Measurements from ENCODE around the gene RAD51B. TPM values are rescaled to one million over a fixed set of nuclear protein-coding genes. Genes with fewer than 3 reads are reported as not detected.

The RAD51B gene
- total RNA-seq, 1 experiment from 2014 or later, result 14.2 TPM

DNA sequence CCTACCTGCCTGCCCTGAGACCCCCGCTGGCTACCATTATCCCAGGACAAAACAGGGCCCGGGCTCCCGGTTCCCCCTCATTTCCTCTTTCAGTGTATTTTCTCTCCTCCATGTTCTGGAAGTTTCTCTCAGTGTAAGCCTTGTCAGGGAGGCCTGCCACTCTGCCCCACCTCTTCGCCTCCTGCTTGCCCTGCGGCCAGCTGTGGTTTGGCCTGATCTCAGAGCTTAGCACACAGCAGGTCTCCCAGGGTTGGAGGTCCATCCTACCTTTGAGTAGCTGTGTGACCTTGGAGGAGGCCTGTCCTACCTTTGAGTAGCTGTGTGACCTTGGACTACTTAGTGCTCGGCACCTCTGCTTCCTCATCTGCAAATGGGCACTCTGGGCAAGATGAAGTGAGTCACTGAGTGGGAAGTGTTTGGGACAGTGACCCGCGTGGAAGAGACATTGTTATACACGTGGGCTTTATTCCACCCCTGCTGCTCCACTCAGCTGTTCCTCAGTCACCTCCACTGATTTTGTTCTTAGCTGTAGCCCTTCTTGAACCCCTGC lies 760.6 kb downstream of the RAD51B start:
- H3K27ac Mint-ChIP-seq, result no peak overlapping the region
- H3K36me3 Mint-ChIP-seq, result peaks cover 5% of the 10 kb centered on the region; the same call in 1 of the 2 replicates

More for the DNA sequence above, 760.6 kb downstream of the RAD51B start:
- CTCF ChIA-PET, result interaction anchor here (1.1 to 1.2 kb wide), 2 partner anchors 49 to 264 kb away, joined by 3 read pairs; no protein-coding TSS in a partner anchor
- Mint-ChIP-seq H3K27me3 (ENCODE audit: low read depth) (no peaks in the 10 kb centered on the region; the same call in 1 of the 2 replicates), H3K9me3 (peaks cover 18% of the 10 kb centered on the region), H3K4me1 (peaks cover 20% of the 10 kb centered on the region), H3K4me3 (no peak overlapping the region)
- peak; percentile 20 for ATAC-seq
- TF ChIP-seq ZNF138 (CRISPR knock-in tag; conservative IDR thresholded peaks at IDR 0.05) (no peak), EMX1 (CRISPR knock-in tag; IDR thresholded peaks at IDR 0.05) (no peak), ZBTB21 (CRISPR knock-in tag; IDR thresholded peaks at IDR 0.05; ENCODE audit: borderline replicate concordance) (no peak), ZNF396 (CRISPR knock-in tag; IDR thresholded peaks at IDR 0.05; ENCODE audit: borderline replicate concordance) (no peak), RELA (CRISPR knock-in tag; IDR thresholded peaks at IDR 0.05; ENCODE audit: borderline replicate concordance) (no peak)
- TF ChIP-seq, protein P1, sequence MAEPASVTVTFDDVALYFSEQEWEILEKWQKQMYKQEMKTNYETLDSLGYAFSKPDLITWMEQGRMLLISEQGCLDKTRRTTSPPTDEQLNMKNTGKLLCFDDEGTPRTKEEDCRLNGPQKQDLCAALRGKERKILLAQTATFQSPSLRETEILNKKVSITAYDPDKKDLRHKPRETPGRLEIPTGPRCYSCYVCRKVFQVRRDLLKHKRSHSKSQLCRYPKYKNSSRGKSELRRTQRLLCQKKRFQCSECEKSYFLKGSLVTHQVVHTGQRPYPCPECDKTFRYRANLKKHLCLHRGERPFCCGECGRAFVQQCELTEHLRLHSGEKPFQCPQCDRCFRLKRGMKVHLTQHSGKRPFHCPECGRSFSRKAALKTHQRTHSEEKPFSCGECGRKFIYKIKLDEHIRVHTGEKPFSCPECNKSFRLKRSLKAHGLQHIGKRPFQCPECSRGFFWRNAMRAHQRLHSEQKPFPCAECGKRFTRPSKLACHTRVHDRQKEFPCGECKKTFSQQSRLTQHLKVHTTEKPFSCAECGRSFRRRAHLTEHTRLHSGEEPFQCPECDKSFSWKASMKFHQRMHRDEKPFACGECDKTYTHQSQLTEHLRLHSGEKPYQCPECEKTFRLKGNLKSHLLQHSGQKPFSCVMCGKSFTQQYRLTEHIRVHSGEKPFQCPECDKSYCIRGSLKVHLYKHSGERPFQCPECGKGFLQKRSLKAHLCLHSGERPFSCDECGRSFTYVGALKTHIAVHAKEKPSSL (CRISPR knock-in tag; conservative IDR thresholded peaks at IDR 0.05), result no peak
- TF ChIP-seq, protein P2, sequence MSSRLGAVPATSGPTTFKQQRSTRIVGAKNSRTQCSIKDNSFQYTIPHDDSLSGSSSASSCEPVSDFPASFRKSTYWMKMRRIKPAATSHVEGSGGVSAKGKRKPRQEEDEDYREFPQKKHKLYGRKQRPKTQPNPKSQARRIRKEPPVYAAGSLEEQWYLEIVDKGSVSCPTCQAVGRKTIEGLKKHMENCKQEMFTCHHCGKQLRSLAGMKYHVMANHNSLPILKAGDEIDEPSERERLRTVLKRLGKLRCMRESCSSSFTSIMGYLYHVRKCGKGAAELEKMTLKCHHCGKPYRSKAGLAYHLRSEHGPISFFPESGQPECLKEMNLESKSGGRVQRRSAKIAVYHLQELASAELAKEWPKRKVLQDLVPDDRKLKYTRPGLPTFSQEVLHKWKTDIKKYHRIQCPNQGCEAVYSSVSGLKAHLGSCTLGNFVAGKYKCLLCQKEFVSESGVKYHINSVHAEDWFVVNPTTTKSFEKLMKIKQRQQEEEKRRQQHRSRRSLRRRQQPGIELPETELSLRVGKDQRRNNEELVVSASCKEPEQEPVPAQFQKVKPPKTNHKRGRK (CRISPR knock-in tag; IDR thresholded peaks at IDR 0.05; ENCODE audit: borderline replicate concordance), result no peak
- TF ChIP-seq, protein P3, sequence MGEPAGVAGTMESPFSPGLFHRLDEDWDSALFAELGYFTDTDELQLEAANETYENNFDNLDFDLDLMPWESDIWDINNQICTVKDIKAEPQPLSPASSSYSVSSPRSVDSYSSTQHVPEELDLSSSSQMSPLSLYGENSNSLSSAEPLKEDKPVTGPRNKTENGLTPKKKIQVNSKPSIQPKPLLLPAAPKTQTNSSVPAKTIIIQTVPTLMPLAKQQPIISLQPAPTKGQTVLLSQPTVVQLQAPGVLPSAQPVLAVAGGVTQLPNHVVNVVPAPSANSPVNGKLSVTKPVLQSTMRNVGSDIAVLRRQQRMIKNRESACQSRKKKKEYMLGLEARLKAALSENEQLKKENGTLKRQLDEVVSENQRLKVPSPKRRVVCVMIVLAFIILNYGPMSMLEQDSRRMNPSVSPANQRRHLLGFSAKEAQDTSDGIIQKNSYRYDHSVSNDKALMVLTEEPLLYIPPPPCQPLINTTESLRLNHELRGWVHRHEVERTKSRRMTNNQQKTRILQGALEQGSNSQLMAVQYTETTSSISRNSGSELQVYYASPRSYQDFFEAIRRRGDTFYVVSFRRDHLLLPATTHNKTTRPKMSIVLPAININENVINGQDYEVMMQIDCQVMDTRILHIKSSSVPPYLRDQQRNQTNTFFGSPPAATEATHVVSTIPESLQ (CRISPR knock-in tag; IDR thresholded peaks at IDR 0.05), result no peak
- TF ChIP-seq, protein P4, sequence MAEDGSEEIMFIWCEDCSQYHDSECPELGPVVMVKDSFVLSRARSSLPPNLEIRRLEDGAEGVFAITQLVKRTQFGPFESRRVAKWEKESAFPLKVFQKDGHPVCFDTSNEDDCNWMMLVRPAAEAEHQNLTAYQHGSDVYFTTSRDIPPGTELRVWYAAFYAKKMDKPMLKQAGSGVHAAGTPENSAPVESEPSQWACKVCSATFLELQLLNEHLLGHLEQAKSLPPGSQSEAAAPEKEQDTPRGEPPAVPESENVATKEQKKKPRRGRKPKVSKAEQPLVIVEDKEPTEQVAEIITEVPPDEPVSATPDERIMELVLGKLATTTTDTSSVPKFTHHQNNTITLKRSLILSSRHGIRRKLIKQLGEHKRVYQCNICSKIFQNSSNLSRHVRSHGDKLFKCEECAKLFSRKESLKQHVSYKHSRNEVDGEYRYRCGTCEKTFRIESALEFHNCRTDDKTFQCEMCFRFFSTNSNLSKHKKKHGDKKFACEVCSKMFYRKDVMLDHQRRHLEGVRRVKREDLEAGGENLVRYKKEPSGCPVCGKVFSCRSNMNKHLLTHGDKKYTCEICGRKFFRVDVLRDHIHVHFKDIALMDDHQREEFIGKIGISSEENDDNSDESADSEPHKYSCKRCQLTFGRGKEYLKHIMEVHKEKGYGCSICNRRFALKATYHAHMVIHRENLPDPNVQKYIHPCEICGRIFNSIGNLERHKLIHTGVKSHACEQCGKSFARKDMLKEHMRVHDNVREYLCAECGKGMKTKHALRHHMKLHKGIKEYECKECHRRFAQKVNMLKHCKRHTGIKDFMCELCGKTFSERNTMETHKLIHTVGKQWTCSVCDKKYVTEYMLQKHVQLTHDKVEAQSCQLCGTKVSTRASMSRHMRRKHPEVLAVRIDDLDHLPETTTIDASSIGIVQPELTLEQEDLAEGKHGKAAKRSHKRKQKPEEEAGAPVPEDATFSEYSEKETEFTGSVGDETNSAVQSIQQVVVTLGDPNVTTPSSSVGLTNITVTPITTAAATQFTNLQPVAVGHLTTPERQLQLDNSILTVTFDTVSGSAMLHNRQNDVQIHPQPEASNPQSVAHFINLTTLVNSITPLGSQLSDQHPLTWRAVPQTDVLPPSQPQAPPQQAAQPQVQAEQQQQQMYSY (CRISPR knock-in tag; IDR thresholded peaks at IDR 0.05), result no peak
- TF ChIP-seq, protein P5, sequence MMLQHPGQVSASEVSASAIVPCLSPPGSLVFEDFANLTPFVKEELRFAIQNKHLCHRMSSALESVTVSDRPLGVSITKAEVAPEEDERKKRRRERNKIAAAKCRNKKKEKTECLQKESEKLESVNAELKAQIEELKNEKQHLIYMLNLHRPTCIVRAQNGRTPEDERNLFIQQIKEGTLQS (CRISPR knock-in tag; conservative IDR thresholded peaks at IDR 0.05), result no peak
- TF ChIP-seq, protein P6, sequence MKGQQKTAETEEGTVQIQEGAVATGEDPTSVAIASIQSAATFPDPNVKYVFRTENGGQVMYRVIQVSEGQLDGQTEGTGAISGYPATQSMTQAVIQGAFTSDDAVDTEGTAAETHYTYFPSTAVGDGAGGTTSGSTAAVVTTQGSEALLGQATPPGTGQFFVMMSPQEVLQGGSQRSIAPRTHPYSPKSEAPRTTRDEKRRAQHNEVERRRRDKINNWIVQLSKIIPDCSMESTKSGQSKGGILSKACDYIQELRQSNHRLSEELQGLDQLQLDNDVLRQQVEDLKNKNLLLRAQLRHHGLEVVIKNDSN (CRISPR knock-in tag; IDR thresholded peaks at IDR 0.05), result no peak
- TF ChIP-seq, protein P7, sequence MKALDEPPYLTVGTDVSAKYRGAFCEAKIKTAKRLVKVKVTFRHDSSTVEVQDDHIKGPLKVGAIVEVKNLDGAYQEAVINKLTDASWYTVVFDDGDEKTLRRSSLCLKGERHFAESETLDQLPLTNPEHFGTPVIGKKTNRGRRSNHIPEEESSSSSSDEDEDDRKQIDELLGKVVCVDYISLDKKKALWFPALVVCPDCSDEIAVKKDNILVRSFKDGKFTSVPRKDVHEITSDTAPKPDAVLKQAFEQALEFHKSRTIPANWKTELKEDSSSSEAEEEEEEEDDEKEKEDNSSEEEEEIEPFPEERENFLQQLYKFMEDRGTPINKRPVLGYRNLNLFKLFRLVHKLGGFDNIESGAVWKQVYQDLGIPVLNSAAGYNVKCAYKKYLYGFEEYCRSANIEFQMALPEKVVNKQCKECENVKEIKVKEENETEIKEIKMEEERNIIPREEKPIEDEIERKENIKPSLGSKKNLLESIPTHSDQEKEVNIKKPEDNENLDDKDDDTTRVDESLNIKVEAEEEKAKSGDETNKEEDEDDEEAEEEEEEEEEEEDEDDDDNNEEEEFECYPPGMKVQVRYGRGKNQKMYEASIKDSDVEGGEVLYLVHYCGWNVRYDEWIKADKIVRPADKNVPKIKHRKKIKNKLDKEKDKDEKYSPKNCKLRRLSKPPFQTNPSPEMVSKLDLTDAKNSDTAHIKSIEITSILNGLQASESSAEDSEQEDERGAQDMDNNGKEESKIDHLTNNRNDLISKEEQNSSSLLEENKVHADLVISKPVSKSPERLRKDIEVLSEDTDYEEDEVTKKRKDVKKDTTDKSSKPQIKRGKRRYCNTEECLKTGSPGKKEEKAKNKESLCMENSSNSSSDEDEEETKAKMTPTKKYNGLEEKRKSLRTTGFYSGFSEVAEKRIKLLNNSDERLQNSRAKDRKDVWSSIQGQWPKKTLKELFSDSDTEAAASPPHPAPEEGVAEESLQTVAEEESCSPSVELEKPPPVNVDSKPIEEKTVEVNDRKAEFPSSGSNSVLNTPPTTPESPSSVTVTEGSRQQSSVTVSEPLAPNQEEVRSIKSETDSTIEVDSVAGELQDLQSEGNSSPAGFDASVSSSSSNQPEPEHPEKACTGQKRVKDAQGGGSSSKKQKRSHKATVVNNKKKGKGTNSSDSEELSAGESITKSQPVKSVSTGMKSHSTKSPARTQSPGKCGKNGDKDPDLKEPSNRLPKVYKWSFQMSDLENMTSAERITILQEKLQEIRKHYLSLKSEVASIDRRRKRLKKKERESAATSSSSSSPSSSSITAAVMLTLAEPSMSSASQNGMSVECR (CRISPR knock-in tag; IDR thresholded peaks at IDR 0.05; ENCODE audit: borderline replicate concordance), result no peak
- TF ChIP-seq, protein P8, sequence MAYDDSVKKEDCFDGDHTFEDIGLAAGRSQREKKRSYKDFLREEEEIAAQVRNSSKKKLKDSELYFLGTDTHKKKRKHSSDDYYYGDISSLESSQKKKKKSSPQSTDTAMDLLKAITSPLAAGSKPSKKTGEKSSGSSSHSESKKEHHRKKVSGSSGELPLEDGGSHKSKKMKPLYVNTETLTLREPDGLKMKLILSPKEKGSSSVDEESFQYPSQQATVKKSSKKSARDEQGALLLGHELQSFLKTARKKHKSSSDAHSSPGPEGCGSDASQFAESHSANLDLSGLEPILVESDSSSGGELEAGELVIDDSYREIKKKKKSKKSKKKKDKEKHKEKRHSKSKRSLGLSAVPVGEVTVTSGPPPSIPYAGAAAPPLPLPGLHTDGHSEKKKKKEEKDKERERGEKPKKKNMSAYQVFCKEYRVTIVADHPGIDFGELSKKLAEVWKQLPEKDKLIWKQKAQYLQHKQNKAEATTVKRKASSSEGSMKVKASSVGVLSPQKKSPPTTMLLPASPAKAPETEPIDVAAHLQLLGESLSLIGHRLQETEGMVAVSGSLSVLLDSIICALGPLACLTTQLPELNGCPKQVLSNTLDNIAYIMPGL (CRISPR knock-in tag; IDR thresholded peaks at IDR 0.05), result no peak
- no peak for DNase-seq (ENCODE audit: low spot score)
- POLR2A ChIA-PET, result no interaction called here
